NCI-H510A treated with DMSO at 0.1 percent for 48 hours (cell line): ENCODE measurements around the gene PDGFB.

Experiments used
- DNase-seq: peaks from one replicate; lab custom pipeline; 2025; lab: John Stamatoyannopoulos, UW

PDGFB gene

GRCh38 chr22:39277142-39277607, 32.4 kb upstream of the PDGFB start:
- DNase-seq: no peak

- DNase-seq: no peak
Observed at GRCh38 chr22:39276440-39277141, 31.8 kb upstream of the PDGFB start.

GRCh38 chr22:39275814-39276439, 31.1 kb upstream of the PDGFB start:
- DNase-seq: peak; percentile 55

GRCh38 chr22:39273950-39274887, 29.4 kb upstream of the PDGFB start:
- DNase-seq: no peak

- no peak for DNase-seq
Observed at GRCh38 chr22:39270792-39271191, 26.0 kb upstream of the PDGFB start.

- DNase-seq: no peak
Observed at GRCh38 chr22:39270280-39270679, 25.5 kb upstream of the PDGFB start.

GRCh38 chr22:39269095-39269790, 24.5 kb upstream of the PDGFB start:
- DNase-seq: no peak

GRCh38 chr22:39268645-39269044, 23.9 kb upstream of the PDGFB start:
- DNase-seq: no peak

GRCh38 chr22:39267974-39268373, 23.2 kb upstream of the PDGFB start:
- DNase-seq: no peak

- no peak for DNase-seq
Observed at GRCh38 chr22:39266398-39267030, 21.7 kb upstream of the PDGFB start.

GRCh38 chr22:39265143-39265886, 20.5 kb upstream of the PDGFB start:
- DNase-seq: no peak

GRCh38 chr22:39264349-39265038, 19.7 kb upstream of the PDGFB start:
- DNase-seq: no peak

GRCh38 chr22:39263626-39264348, 19.0 kb upstream of the PDGFB start:
- DNase-seq: no peak

- no peak for DNase-seq
Observed at GRCh38 chr22:39259666-39260065, 14.9 kb upstream of the PDGFB start.

- DNase-seq: no peak
Observed at GRCh38 chr22:39257901-39258475, 13.2 kb upstream of the PDGFB start.

GRCh38 chr22:39256979-39257378, 12.2 kb upstream of the PDGFB start:
- DNase-seq: no peak

- DNase-seq: no peak
Observed at GRCh38 chr22:39256186-39256552, 11.4 kb upstream of the PDGFB start.

- no peak for DNase-seq
Observed at GRCh38 chr22:39255449-39256185, 10.8 kb upstream of the PDGFB start.
